Duodenal mucosa (tissue), 2 donors: ENCODE measurements around the gene SLU7.

Source experiments
- H3K27ac ChIP-seq: one replicate; pipeline ENCODE4 v1.7.0; 2013; ENCODE audit warnings: low read depth, low read length
- H3K27me3 ChIP-seq, 2 donors: one replicate each; pipeline ENCODE4 v1.7.0; 2013; ENCODE audit warnings: low read length in 2 of 2, control low read depth in 1 of 2; ENCODE audit not compliant: insufficient read depth in 2 of 2, control insufficient read depth in 1 of 2
- H3K36me3 ChIP-seq, 2 donors: one replicate each; pipeline ENCODE4 v1.7.0; 2013; ENCODE audit warnings: low read length in 2 of 2, control low read depth in 1 of 2; ENCODE audit not compliant: insufficient read depth in 2 of 2, control insufficient read depth in 1 of 2
- H3K4me1 ChIP-seq, 2 donors: one replicate each; pipeline ENCODE4 v1.7.0; 2013; ENCODE audit warnings: low read length in 2 of 2, control low read depth in 1 of 2; ENCODE audit not compliant: insufficient read depth in 2 of 2, control insufficient read depth in 1 of 2
- H3K4me3 ChIP-seq, 2 donors: one replicate each; pipeline ENCODE4 v1.7.0; 2013; ENCODE audit warnings: low read length in 2 of 2, low read depth in 1 of 2
- H3K9ac ChIP-seq, 2 donors: one replicate each; pipeline ENCODE4 v1.7.0; 2013; ENCODE audit warnings: low read length in 2 of 2, low read depth in 1 of 2
- H3K9me3 ChIP-seq, 2 donors: one replicate each; pipeline ENCODE4 v1.7.0; 2013; ENCODE audit warnings: low read length in 2 of 2, control low read depth in 1 of 2; ENCODE audit not compliant: control insufficient read depth in 1 of 2

SLU7 gene

DNA sequence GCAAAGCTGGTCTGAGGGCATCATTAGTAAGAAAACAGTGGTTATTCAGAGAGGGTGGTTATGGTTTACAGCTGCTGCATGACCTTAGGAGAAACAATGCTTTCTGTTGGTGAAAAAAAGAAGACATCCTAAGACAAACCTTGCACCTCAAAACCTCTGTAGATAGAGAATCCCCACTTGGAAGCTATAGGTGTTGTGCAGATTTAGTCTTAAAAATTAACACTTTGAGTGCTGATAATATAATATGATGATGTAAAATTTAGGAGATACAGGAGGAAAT is 1.4 kb upstream of the SLU7 start:
- Histone ChIP-seq H3K4me1 (peaks cover 30 to 44% of the 10 kb centered on the region in 2 donors), H3K9me3 (no peaks in the 10 kb centered on the region), H3K4me3 (no peak overlapping the region), H3K36me3 (peaks cover 0 to 3% of the 10 kb centered on the region in 2 donors), H3K9ac (no peak overlapping the region), H3K27ac (no peak overlapping the region), H3K27me3 (no peaks in the 10 kb centered on the region)

- Histone ChIP-seq H3K4me1 (peaks cover 30 to 42% of the 10 kb centered on the region in 2 donors), H3K4me3 (peak overlapping the region; percentile 99 to 100), H3K9ac (peak overlapping the region; percentile 94 to 98), H3K9me3 (no peaks in the 10 kb centered on the region), H3K36me3 (peaks cover 3% of the 10 kb centered on the region in 2 donors), H3K27me3 (no peaks in the 10 kb centered on the region), H3K27ac (peak overlapping the region; percentile 69)
These were observed 813 bp upstream of the SLU7 start for GRCh38 chr5:160419458-160420330.

- Histone ChIP-seq H3K27ac (peak within 1 kb of the TSS; percentile 79), H3K36me3 (peaks cover 2 to 24% of the 10 kb centered on the region in 2 donors), H3K9me3 (no peaks in the 10 kb centered on the region), H3K4me1 (peaks cover 5 to 13% of the 10 kb centered on the region in 2 donors), H3K9ac (peak within 1 kb of the TSS; percentile 79 to 81), H3K4me3 (peak within 1 kb of the TSS; percentile 85 to 87), H3K27me3 (no peaks in the 10 kb centered on the region)
These were observed 19.2 kb downstream of the SLU7 start, which contains the start of gene FAM200C for GRCh38 chr5:160399402-160400353. FAM200C (minus strand) TSS chr5:160400054; CDS start chr5:160395490, 4,564 bp downstream.

DNA sequence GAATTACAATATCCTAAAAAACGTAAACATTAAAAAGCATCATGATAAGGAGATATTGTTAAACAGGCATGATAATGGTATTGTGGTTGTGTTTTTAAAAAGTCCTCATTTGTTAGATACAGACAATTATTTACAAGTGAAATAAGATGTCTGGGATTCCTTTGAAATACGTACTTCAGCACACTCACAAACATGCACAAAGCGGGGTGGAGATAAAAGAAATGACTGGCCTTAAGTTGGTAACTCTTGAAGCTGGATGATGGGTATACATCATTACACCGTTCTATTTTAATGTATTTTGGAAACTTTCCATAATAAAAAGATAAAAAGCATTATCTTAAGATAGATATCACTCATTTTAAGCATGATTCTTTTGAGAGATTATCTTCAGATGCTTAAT is 20.1 kb downstream of the SLU7 start:
- peak overlapping the region in 1 of 2 donors; percentile 79 for H3K9ac ChIP-seq
- no peaks in the 10 kb centered on the region for H3K9me3 ChIP-seq
- H3K27me3 ChIP-seq = no peaks in the 10 kb centered on the region
- no peak overlapping the region for H3K27ac ChIP-seq
- peaks cover 5 to 13% of the 10 kb centered on the region in 2 donors for H3K4me1 ChIP-seq
- H3K4me3 ChIP-seq = peak overlapping the region; percentile 85 to 87
- peaks cover 0 to 15% of the 10 kb centered on the region in 2 donors for H3K36me3 ChIP-seq

GRCh38 chr5:160397492-160397891 is 21.4 kb downstream of the SLU7 start:
- H3K9ac ChIP-seq = no peak overlapping the region
- no peak overlapping the region for H3K27ac ChIP-seq
- no peak overlapping the region for H3K4me3 ChIP-seq
- no peaks in the 10 kb centered on the region for H3K27me3 ChIP-seq
- H3K4me1 ChIP-seq = peaks cover 5 to 13% of the 10 kb centered on the region in 2 donors
- H3K36me3 ChIP-seq = peaks cover 0 to 6% of the 10 kb centered on the region in 2 donors
- H3K9me3 ChIP-seq = no peaks in the 10 kb centered on the region

GRCh38 chr5:160395111-160395510 is 23.8 kb downstream of the SLU7 start:
- Histone ChIP-seq H3K27me3 (no peaks in the 10 kb centered on the region), H3K9ac (no peak overlapping the region), H3K4me3 (no peak overlapping the region), H3K4me1 (peaks cover 5 to 8% of the 10 kb centered on the region in 2 donors), H3K36me3 (no peaks in the 10 kb centered on the region), H3K27ac (no peak overlapping the region), H3K9me3 (no peaks in the 10 kb centered on the region)

DNA sequence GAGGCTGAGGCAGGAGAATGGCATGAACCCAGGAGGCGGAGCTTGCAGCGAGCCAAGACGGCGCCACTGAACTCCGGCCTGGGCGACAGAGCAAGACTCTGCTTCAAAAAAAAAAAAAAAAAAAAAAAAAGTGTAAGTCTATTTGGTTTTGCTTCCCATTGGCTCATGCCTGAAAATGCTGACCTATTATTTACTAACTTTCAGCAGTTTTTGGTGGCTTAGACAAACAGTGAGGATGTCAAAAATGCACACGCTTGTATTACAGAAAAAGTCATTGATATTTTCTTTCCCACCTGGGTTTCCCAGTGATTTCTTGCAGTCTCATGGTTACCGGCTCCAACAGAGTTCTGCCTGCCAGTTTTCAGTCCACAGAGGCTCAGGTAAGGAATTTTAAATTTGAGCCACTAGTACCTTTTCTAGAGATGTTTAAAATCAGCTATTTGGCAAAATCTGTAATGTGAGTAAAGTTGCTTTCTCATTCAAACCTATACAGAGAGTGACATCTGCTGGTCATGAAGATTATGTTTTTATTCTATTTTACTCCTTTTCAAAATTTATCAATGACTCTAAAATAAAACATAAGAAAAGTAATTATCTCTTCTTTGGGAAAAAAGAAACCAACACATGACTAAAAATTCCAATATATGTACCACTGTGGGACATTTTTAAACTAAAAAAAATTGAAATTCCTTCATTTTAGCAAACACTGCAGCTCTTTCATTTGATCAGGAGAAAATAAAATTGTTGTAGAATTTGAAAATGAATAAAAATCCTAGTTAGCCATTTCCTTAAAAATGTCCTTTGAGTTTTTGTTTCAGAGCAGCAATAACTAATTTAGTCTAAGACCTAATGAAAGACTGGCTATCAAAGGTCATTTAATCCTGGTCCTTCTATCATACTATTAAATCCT is 27.8 kb downstream of the SLU7 start:
- H3K9ac ChIP-seq = no peak overlapping the region
- peaks cover 3 to 9% of the 10 kb centered on the region in 2 donors for H3K9me3 ChIP-seq
- H3K36me3 ChIP-seq = no peaks in the 10 kb centered on the region
- no peaks in the 10 kb centered on the region for H3K4me1 ChIP-seq
- H3K4me3 ChIP-seq = no peak overlapping the region
- H3K27me3 ChIP-seq = no peaks in the 10 kb centered on the region
- H3K27ac ChIP-seq = no peak overlapping the region

DNA sequence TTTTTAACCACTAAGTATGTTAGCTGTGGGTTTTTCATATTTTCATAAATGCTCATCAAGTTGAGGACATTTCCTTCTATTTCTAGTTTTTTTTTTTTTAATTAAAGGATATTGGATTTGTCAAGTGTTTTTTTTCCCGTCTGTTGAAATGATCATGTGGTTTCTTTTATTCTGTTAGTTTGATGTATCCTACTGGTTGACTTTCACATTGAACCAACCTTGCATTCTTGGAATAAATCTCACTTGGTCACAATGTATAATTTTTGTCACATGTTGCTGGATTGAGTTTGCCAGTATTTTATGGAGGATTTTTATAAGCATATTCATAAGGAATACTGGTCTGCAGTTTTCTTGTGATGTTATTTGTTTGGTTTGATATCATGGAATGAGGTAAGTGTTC is 31.4 kb downstream of the SLU7 start:
- peaks cover 3 to 9% of the 10 kb centered on the region in 2 donors for H3K9me3 ChIP-seq
- no peak overlapping the region for H3K27ac ChIP-seq
- H3K27me3 ChIP-seq = no peaks in the 10 kb centered on the region
- H3K4me3 ChIP-seq = no peak overlapping the region
- no peaks in the 10 kb centered on the region for H3K4me1 ChIP-seq
- H3K9ac ChIP-seq = no peak overlapping the region
- no peaks in the 10 kb centered on the region for H3K36me3 ChIP-seq

GRCh38 chr5:160385496-160385895 is 33.4 kb downstream of the SLU7 start:
- Histone ChIP-seq H3K27me3 (no peaks in the 10 kb centered on the region), H3K27ac (no peak overlapping the region), H3K36me3 (no peaks in the 10 kb centered on the region), H3K9me3 (peaks cover 3 to 9% of the 10 kb centered on the region in 2 donors), H3K4me1 (no peaks in the 10 kb centered on the region), H3K4me3 (no peak overlapping the region), H3K9ac (no peak overlapping the region)
